ENCODE results near the gene SLC22A13.
"Not testable (repeated sequence)": the region's sequence is repeated elsewhere in the genome, so short reads cannot be mapped to it uniquely, and the experiment has no call there.

Gene SLC22A13

GRCh38 chr3:38276917-38277630 is 11.5 kb downstream of the SLC22A13 start:
- DNase-seq (ENCODE audit: low read depth) = no peak
- TF ChIP-seq, protein P1, sequence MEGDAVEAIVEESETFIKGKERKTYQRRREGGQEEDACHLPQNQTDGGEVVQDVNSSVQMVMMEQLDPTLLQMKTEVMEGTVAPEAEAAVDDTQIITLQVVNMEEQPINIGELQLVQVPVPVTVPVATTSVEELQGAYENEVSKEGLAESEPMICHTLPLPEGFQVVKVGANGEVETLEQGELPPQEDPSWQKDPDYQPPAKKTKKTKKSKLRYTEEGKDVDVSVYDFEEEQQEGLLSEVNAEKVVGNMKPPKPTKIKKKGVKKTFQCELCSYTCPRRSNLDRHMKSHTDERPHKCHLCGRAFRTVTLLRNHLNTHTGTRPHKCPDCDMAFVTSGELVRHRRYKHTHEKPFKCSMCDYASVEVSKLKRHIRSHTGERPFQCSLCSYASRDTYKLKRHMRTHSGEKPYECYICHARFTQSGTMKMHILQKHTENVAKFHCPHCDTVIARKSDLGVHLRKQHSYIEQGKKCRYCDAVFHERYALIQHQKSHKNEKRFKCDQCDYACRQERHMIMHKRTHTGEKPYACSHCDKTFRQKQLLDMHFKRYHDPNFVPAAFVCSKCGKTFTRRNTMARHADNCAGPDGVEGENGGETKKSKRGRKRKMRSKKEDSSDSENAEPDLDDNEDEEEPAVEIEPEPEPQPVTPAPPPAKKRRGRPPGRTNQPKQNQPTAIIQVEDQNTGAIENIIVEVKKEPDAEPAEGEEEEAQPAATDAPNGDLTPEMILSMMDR (conservative IDR thresholded peaks at IDR 0.05; ENCODE audit: control insufficient read depth, insufficient read depth, low read depth, low read length) = no peak
- H3K4me3 ChIP-seq (ENCODE audit: control insufficient read depth, low read depth, low read length) = no peak overlapping the region

- no peak overlapping the region for H3K4me3 ChIP-seq (ENCODE audit: control insufficient read depth, low read depth, low read length)
- TF ChIP-seq, protein P1 (conservative IDR thresholded peaks at IDR 0.05; ENCODE audit: control insufficient read depth, insufficient read depth, low read depth, low read length) = no peak
- no peak for DNase-seq (ENCODE audit: low read depth)
Measured at GRCh38 chr3:38278841-38279240, 13.2 kb downstream of the SLC22A13 start.

DNA sequence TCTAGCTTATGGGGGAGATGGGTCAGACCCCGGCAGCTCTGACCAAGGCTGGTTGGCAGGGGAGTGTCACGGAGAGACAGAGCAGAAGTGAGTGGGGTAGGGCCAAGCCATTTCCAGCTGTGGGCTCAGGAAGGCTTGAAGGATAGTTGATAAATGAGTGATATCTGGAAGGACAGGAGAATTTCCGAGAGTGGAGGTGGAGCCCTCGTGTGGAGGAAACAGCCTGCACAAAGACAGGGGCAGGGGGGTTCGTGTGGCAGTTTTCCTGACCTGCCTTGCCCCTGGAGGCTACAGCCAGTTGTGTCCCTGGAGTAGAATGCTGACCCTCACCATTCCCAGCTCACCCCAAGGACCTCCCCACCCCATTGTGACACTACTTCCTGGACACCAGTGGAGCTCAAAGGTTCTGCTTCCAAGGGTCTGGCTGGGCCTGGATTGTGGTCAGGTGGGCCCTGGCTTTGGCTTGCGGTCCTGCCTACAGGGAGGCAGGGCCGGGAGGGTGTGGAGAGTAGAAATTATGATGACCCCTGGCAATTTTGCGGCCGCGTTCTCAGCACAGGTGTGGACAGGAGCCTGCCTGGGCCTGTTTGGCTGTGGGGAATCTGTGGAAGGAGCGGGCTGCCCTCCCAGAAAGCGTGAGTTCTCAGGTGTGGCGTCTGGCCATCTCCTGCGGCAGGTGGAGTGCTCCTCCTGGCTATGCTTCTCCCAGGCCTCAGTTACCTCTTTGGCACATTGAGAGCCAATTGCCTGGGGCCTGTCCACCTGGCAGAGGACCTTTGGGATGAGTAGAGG is 16.5 kb downstream of the SLC22A13 start, which contains the start of gene SLC22A14:
Gene SLC22A14, plus strand, starts transcription at position 400 of the 792 bp plus-strand sequence. CDS start 23,733 bp downstream, outside the sequence.
- H3K4me3 ChIP-seq (ENCODE audit: control insufficient read depth, low read depth, low read length) = no peak within 1 kb of the TSS
- TF ChIP-seq, protein P1 (conservative IDR thresholded peaks at IDR 0.05; ENCODE audit: control insufficient read depth, insufficient read depth, low read depth, low read length) = no peak
- DNase-seq (ENCODE audit: low read depth) = no peak

DNA sequence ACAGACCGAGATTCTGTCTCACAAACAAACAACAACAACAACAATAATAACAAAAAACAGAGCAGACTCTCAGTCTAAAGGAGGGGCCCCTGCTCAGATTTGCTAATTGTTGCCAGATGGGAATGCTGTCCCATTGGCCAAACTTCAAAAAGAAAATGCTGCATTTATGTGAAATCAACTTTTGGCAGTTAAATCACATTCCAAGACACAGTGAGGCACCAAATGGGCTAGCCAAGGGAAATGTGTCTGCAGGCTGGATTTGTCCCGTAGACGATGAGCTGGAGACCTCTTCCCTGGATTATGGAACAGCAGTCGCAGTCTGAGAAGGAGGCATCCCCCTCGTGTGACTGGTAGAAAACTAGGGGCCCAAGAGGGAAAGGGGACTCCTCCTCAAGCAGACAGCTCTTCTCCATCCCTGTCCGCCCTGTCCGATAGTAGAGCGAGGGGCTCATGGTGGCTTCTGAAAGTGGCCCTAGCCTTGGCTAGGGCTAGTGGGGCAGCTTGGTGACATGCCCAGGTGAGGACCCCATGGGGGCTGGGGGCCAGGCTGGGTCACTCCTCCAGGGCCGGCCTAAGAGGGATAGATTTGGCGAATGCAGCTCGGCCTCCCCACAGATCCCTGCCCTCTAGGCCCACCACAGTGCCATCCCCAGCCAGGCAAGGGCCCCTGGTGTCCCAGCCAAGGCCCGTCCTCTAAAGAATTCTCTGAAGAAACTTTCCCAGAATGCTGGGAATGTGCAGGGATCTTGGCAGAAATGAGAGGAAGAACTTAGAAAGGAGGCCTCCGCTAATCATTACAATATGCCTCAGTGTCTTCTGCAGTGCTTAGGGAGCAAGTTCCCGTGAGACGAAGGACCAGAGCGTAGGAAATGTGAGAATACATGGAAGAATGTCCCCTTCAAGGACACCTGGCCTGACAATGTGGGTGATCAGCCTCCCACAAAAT is 18.5 kb downstream of the SLC22A13 start:
- peak; percentile 87 for DNase-seq (ENCODE audit: low read depth)
- H3K4me3 ChIP-seq (ENCODE audit: control insufficient read depth, low read depth, low read length) = no peak overlapping the region
- TF ChIP-seq, protein P1 (conservative IDR thresholded peaks at IDR 0.05; ENCODE audit: control insufficient read depth, insufficient read depth, low read depth, low read length) = no peak

DNA sequence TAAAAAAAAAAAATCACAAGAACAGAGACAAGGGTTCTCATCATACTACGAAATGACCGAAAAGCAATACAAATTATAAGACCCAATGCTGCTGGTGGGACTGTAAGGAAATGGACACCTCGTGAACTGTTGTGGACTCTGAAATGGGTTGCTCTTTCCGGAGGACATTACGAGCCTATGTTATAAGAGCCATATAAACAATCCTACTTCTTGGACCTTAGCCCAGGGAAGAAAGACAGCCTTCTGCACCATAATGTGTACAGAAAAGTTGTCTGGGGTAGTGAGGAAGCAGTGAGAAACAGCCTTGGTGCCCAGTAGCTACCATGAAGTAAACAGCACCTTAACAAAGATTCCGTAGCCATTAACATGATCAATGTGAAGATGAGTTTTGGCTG is 19.1 kb downstream of the SLC22A13 start:
- DNase-seq (ENCODE audit: low read depth) = no peak
- H3K4me3 ChIP-seq (ENCODE audit: control insufficient read depth, low read depth, low read length) = no peak overlapping the region
- TF ChIP-seq, protein P1 (conservative IDR thresholded peaks at IDR 0.05; ENCODE audit: control insufficient read depth, insufficient read depth, low read depth, low read length) = no peak

DNA sequence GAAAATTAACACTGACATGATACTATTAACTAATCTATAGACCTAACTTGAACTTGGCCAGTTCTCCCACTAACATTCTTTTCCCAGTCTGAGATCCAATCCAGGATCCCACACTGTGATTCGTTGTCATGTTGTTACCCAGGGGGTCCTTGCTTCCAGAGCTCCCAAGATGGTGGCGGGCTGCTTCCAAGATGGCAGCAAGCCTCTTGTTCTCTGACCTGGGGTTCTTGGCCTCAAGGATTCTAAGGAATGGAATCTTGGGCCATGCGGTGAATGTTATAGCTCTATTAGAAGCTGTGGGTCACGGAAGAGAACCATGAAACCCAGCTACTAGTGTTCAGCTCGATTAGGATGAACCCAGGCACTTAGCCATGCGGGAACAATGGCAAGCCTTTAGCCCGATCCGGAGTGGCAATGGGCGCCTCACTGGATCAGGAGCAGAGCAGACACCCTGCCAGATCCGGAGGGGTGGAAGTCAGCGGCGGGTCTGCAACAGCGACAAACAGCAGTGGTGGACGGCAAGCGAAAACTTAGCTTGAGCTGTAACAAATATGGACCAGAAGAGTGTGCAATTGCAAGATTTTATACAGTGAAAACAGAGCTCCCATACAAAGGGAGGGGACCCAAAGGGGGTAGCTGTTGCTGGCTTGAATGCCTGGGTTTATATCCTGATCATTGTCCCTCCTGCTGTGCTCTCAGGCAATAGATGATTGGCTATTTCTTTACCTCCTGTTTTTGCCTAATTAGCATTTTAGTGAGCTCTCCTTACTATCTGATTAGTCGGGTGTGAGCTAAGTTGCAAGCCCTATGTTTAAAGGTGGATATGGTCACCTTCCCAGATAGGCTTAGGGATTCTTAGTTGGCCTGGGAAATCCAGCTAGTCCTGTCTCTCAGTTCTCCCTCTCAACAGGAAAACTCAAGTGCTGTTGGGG is 23.9 kb downstream of the SLC22A13 start:
- not testable (repeated sequence) for DNase-seq (ENCODE audit: low read depth); H3K4me3 ChIP-seq (ENCODE audit: control insufficient read depth, low read depth, low read length)

GRCh38 chr3:38297053-38297452 is 31.4 kb downstream of the SLC22A13 start:
- not testable (repeated sequence) for DNase-seq (ENCODE audit: low read depth); H3K4me3 ChIP-seq (ENCODE audit: control insufficient read depth, low read depth, low read length)
